G401.6 (cell line): ENCODE data around the gene HBS1L.
"Not testable (repeated sequence)": the region's sequence is repeated elsewhere in the genome, so short reads cannot be mapped to it uniquely, and the experiment has no call there.

Source experiments
- FAIRE-seq: peaks from 2 replicates; lab custom pipeline; 2012; peaks lifted over from hg19 to GRCh38; lab: Jason Lieb, UNC

HBS1L gene

DNA sequence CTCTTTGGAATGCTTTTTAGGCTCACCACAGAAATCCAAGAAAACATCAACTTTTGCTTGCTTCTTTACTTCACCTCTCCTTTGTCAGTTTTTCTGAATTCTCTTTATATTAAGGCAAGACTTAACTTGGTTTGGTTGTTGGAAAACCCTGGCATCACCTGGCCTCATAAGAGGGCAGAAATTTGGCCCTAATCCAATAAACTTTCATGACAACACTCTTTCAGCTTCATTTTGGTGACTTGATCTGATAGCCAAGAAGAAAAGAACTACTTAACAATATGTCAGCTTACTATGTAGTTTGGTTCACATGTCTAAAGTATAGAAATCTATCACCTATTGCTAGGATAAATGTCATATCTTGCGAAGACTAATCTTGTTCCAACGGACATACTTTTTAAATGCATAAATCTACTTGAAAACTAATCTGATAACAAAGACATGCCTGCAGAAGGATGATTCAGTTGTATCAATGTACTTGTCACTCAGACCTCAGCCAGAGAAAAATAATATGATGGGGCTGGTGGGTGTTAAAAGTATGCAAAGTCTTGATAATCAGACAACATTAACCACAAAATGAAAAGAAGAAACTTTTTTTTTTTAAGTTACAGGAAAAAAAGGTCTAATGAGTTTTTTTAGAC, 19.3 kb upstream of the HBS1L start:
- FAIRE-seq = no peak

DNA sequence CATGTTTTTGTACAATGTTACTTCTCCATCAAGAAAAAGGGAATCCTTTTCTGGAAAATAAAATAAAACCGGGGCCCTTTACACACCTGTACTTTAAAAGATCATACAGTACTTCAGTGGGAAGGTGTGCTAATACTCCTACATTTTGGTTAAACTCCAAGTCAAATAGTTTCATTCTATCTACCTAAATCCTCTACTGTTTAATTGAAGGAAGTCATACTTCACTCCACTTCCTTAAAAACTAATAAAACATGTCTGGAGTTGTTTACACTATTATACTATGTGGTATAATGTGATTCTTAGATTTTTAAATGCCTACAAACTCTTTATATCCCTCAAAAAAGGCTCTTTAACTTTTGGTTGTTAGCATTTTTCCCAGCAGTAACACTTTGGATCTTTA, 18.6 kb upstream of the HBS1L start:
- FAIRE-seq = no peak

DNA sequence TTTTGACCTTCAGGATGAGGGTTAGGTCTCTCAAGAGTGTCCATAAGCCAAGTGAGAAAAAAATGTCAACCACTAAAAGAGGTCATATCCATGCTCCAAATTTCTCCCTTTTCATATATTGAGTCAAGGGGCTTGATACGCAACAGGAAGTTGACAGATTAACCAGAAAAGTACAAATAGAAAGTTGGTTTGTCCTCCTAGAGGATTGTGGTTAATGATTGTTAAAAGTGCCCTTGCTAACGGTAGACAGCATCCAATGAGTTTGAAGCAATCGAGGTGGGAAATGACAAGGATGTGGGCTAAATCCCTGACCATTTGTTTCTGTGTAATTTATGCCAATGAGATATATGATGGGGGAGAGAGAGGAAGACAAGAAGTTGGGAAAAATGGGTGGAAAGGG, 18.1 kb upstream of the HBS1L start:
- FAIRE-seq = no peak

DNA sequence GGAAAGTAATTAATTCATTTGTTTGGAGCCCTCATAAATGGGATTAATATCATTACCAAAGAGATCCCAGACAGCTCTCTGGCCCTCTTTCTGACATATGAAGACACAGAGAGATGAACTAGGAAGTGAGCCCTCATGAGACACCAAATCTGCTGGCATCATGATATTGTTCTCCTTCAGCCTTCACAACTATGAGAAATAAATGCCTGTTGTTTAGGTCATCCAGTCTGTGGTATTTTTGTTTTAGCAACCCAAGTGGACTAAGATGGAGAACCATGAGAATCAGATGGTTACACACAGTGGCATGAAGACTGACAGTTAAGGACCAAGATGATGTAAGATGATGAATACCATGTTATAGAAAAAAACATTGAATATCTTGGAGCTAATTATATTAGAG, 16.9 kb upstream of the HBS1L start:
- FAIRE-seq = no peak

DNA sequence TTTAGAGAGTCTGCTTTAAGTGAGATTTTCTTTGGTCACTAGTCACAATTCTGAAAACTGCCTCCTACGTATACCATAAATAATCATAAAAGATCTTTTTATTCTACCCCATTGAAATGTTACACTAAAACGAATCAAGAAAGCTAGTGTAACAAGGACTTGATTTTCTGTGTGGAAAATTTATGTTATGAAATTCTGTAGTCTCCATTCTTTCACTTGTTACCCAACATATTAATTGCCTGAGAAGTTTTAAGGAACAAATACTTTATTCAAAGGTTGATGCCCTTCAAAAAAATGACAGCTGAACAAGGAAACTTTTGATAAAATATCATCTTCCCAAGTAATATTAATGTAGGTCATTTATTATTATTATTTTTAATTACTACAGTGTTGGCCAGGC, 13.3 kb upstream of the HBS1L start:
- no peak for FAIRE-seq

DNA sequence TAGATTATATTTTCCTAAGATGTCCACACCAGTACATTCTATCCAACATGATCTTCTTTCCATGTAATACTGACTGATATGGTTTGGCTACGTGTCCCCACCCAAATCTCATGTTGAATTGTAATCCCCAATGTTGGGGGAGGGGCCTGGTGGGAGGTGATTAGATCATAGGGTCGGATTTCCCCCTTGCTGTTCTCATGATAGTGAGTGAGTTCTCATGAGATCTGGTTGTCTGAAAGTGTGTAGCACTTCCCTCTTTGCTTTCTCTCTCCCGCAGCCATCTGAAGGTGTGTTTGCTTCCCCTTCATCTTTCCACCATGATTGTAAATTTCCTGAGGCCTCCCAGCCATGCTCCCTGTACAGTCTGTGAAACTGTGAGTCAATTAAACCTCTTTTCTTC, 12.2 kb upstream of the HBS1L start:
- no peak for FAIRE-seq

DNA sequence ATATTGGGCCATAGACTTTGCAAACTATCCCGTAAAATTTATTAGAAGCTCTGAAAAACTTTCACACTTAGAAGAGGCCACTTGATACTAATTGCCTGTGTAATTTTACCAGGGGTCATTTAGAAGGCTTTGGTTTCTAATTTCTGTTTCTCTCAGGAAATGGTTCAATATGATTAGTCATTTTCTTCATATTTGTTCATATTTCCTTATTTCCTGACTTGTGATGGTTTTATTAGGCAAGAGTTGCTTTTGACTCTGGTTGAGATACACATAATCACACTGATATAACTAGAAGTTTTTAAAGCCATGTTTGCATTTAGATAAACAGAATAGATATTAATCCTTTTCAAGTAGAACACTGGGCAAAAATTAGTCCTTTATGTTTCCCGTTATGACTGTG, 11.8 kb upstream of the HBS1L start:
- FAIRE-seq = no peak

DNA sequence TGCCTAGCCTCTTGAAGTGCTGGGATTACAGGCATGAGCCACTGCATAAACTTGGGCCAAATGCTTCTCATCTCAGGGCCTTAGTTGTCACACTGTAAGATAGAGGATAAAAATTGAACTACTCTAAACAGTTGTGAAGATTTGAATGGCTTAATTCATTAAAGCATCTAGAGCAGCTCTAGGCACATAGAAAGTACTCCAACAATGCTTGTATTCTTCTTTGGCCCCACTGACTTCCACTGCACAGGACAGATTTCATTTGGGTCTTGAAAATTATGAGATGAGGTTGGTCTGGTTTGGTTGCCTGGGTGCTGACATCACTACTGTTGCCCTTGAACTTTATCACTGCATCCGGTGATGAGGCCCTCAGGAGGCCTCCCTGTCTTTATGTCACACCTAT, 10.0 kb upstream of the HBS1L start:
- FAIRE-seq = no peak

DNA sequence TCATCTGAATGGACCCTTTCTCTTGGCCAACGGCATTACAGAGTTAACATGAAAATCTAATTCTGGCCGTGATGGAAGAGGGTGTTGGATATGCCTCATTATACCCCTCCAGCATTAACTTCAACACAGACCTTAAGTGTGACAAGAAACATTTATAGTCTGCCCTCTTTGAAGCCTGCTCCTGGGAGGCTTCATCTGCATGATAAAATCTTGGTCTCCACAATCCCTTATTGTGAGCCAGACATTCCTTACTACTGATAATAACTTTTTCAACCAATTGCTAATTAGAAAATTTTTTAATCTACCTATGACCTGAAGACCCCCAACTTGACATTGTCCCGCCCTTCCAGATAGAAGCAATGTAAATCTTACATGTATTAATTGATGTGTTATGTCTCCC, 9.3 kb upstream of the HBS1L start:
- no peak for FAIRE-seq

DNA sequence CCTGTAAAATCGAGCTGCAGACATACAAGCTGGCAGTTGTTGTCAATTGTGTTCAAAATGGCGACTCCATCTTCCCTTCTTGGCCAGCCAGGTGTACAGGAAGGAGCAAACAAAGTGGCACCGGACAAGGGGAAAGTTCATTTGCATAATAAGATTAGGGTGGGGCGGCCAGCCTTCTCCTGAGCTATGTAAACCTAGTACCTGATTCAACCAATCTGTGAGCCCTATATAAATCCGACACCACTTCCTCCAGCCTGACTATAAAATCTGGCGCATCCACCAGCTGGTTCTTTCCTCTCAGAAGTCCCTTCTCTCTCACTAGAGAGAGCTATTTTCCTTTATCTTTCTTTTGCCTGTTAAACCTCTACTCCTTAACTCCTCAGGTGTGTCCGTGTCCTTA, 8.1 kb upstream of the HBS1L start:
- no peak for FAIRE-seq

DNA sequence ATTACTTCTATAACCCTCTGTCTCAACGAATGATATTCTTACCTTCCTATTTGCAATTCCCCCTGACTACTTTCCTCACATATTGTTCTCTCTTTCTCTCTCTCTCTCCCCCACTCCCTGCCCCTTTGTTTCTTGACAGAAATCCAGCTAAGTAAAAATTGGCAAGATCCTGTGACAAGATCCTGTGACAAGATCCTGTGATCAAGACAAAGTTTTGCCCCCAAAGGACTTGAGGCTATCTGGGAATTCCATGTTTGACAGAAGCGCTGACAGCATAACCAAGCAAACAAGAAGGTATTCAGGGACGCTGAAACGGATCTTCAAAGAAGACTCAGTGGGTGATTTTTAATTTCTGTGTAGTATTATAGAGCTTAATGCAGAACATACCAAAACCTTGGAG, 5.5 kb upstream of the HBS1L start:
- FAIRE-seq = no peak

DNA sequence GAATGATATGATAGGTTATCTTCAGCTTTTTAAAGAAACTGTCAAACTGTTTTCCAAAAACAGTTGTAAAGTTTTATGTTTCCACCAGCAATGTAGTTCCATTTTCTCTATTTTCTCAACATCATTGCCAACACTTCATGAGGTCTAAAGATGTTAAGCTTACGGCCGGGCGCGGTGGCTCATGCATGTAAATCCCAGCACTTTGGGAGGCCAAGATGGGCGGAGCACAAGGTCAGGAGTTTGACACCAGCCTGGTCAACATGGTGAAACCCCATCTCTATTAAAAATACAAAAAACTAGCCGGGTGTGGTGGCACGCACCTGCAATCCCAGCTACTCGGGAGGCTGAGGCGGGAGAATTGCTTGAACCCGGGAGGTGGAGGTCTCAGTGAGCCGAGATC, 3.7 kb upstream of the HBS1L start:
- not testable (repeated sequence) for FAIRE-seq

DNA sequence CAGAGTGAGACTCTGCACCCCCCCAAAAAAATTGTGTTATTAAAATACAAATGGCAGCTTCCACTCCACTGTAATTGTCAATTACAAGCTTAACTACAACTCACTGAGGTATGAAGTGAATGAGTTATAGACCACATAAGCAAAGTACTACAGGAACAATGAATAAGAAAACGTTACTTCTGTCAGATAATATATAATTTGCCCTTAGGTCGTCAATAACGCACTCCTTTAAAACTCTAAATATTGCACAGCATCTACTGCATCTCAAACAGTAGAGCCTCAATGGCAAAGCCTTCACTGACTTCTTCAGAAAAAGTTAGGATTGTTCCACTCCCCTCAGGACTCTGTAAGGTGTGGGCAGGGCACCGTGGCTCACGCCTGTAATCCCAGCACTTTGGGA, 2.0 kb upstream of the HBS1L start:
- FAIRE-seq = no peak

DNA sequence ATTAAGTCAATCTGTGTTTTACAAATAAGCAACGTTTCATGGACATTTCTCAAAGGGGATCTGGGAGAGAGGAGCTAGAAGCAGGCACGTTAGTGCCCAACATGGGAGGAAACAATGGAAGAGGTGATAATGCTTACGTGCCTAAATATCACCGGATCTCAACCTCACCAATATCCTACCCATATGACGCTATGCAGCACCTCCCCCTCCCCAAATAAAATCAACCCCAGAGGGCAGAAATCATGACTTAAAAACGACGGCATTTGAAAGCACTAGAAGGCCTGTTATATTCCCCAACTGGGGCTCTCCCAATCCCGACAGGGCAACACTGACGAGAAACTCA, 425 bp downstream of the HBS1L start:
- FAIRE-seq = no peak

DNA sequence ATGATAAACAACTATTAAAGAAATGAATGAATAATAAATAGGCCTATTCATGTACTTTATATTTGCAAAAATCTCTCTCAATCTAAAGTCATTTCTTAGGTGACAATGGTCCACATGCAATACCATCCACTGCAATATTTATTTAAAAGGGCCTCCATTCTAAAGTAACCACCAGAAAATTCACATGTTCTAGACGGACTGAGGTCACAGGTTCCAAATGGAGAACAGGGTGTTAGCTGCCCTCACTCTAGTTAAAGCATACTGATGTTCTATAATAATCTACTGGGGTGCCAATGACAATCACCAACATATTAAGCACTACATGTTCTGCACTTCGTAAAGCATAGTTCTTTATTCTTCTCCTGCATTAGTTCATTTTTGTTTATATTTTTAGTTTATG, 1.2 kb downstream of the HBS1L start:
- FAIRE-seq = no peak

DNA sequence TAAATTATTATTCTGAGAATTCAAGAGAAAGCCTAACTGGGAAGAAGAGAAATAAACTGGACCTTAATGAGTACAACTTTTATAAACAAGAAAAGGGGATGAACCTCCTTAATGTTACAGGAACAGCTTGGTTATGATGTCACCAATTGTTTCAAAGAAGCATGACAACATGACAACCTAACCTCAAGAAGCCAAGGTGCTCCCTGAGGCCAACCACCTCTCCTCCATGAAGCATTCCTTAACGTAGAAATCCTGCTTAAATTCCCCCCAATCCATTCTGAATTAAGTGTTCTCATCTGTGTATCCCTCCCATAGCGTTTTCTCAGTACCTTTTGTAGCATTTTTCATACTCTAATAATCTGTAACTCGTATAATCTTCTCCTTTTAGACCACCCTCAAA, 1.7 kb downstream of the HBS1L start:
- no peak for FAIRE-seq

DNA sequence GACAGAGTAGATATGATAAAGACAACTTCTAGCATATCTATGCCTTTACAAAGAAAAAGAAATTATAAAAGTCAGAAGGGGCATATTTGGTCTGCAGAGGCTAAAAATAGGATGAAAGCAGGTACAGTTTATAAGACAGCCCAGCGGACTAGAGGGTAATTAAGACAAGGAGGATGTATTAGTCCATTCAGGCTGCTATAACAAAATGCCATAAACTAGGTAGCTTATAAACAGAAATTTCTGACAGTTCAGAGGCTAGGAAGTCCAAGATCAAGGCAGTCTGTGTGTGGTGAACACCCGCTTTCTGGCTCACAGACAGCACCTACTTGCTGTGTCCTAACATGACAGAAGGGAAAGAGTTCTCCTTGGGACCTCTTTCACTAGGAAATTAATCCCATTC, 5.7 kb downstream of the HBS1L start:
- no peak for FAIRE-seq

DNA sequence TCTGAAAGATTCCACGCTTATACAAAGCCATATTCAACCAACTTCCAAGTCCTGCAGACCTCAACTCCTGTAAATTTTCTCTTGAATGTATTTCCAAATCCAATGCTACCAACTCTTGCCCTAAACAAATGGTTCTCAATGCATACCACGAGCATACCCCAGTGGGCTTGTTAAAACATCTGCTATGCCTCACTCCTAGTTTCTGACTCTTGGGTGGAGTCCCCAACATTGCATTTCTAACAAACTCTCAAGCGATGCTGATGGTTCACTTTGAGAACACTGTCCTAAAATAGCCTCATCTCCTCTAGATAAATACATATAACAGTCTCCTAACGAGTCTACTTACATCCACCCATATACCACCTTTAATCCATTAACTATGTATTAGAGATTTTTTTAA, 7.3 kb downstream of the HBS1L start:
- FAIRE-seq = no peak

DNA sequence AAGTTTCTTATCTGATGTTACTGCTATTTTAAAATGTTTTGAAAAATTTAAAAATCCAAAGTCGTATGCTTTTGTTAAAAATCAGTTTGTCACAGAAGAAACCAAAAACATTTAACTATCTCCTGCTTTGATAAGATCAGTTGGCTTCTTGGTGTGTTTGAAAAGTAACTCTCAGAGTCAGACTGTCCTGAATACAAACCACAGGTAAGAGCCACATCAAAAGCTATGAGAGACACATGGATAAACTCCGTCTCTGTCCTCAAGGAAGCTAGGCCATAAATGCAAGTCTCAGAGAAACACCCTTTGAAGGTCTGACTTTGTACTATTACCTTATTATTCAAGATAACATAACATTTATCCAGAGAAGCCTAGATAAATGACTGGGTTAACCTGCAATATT, 7.7 kb downstream of the HBS1L start:
- no peak for FAIRE-seq

DNA sequence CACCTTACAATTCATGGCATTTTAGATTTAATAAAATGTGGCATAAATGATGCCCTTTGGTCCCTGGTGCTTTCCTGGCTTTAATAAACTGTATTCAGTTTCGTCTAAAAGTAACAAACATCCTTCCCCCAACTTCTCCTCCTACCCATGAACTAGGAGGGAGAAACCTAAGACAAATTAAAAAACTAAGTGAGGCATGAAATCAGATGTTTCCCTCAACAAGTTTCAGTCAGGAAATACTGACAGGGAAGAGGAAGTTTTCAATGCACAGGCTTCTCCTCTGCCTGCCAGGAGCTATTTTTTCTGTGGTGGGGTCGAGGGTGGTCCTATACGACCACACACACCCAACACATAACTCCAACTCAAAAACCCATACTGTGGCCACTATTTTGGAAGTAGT, 10.0 kb downstream of the HBS1L start:
- FAIRE-seq = no peak

DNA sequence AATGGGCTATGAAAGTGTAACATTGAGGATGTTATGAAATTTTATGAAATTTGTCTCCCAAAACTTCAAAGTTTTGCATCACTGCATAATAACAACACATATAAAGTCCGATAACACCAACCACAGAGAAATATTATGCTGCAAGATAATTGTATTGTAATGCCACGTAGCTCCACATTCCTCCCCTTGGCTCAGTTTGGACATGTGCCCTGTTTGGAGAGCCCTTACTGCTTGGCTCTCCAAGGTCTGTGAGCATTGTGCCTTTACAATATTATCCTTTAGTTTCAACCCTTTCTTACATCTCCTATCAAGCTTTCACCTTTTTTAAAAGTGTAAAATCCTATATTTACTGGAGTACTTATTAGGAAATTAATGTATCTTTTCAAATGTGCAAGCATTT, 10.8 kb downstream of the HBS1L start:
- no peak for FAIRE-seq

DNA sequence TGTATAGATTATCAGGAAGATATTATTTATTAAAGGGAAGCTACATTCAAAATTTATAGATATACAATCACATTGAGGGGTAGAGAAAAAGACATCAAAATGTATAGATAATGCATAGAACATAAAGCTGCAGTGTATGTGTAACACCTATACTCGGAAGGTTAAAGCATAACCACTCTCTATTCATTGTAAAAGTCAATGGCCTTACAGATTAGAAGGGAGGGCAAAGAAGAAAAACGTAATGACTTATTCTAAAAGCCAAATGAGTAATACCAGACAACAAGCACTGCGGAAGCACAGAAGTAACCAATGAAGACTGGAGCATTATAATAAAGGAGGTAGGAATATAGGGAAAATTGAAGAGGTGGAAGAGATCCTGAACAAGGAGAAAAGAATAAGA, 11.3 kb downstream of the HBS1L start:
- no peak for FAIRE-seq

DNA sequence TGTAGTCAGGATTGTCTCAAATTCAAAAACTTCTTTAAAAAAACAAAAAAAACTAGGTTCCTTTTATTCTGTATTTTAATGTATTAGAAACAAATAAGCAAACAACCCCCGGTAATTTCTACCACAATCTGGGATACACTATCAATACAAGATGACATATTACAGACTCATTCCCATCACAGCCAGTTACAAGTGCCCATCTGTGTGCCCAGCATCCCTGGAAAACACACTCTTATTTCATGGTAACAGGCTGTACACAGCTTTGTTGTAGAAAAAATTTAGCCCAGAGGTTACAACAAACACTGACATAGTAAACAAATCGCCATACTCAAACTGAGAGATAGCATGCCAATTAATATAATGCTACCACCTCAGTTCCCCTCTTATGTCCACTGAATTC, 16.3 kb downstream of the HBS1L start:
- no peak for FAIRE-seq

DNA sequence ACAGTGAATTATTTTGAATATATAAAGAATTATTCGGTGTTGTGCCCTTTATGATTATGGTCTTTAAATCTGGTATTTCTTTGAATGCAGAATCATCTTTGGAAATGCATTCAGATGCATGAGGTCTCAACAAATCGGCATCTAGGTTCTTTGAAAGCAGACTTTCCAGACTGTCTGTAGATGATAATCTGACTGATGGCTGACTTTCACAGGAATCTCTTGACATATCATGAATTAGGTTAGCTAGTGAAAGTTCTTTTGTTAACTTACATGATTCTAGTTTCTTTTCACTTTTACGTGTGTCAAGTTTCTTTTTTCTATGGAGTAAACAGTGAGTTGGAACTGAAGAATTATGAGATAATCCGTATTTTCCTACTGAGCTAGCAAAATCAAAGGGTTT, 17.1 kb downstream of the HBS1L start:
- FAIRE-seq = no peak

DNA sequence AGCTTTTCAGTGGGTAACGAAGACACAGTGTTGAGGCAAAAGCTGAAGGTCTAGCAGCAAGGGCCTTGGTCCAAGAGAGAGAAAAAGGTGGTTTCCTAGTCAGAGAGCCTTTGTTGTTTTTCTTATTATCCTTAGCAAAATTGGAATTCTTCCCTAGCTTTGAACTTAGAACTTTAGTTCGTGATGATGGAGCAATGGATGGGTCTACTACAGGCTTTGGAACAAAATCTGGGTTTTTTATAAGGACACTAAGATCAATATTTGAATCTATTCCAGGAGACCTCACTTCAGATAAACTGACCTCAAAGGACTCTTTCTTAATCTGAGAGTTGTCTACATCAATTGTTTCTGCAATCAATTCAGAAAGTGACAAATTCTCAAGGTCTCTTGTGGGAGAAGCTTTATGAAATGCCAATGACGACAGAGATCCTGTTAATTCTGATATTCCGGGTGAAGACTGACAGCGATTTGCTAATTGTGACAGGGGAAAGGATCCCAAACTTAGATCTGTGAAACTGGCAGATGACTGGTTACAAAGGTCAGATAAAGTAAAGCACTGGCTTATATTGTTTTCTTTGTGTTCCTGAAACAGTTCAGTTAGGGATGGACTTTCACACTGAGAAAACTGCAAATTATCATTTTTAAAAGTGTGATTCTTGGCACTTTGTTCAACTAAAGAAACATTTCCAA, 17.7 kb downstream of the HBS1L start:
- no peak for FAIRE-seq
